HL-60 (cell line): ENCODE measurements around the gene LBX2.

Experiments used
- DNase-seq, 2 experiments: peaks; one replicate each; pipeline ENCODE4 v3.0.0-alpha.2; 2010 to 2020; ENCODE audit warnings: low read depth in 1 of 2, low spot score in 1 of 2
- H3K27ac ChIP-seq: fragments of 250-450 bp; sonication (Bioruptor Pico); replicated peaks from 2 replicates; pipeline ENCODE4 v1.5.1; 2020; ENCODE audit warnings: mild to moderate bottlenecking, moderate library complexity
- H3K27me3 ChIP-seq: fragments of 250-450 bp; sonication (Bioruptor Pico); 2 replicates; pipeline ENCODE4 v1.5.1; 2021; ENCODE audit warnings: mild to moderate bottlenecking, moderate library complexity; ENCODE audit not compliant: insufficient read depth, poor library complexity, severe bottlenecking
- H3K4me3 ChIP-seq: replicated peaks from 2 replicates; pipeline ENCODE4 v1.5.1; 2011; ENCODE audit warnings: mild to moderate bottlenecking, control low read depth, low read length; ENCODE audit not compliant: insufficient read depth
- GABPA ChIP-seq: IDR thresholded peaks from 2 replicates; pipeline ENCODE4 v1.6.1; 2012; ENCODE audit warnings: low read depth
- POLR2AphosphoS5 ChIP-seq: IDR thresholded peaks from 2 replicates; pipeline ENCODE4 v1.6.1; 2012; ENCODE audit warnings: low read depth
- SPI1 ChIP-seq: IDR thresholded peaks from 2 replicates; pipeline ENCODE4 v1.6.1; 2012; ENCODE audit warnings: low read depth, mild to moderate bottlenecking, borderline replicate concordance
- TF ChIP-seq, protein P1 (sequence below): IDR thresholded peaks from one replicate; pipeline ENCODE4 v1.5.1; 2011; ENCODE audit warnings: low read length, control low read depth, inconsistent platforms; ENCODE audit not compliant: insufficient read depth
- TF ChIP-seq, protein P2 (sequence below): IDR thresholded peaks from 2 replicates; pipeline ENCODE4 v1.6.1; 2012; ENCODE audit warnings: low read depth; ENCODE audit not compliant: insufficient replicate concordance

LBX2 gene

GRCh38 chr2:74513605-74514367, 14.4 kb upstream of the LBX2 start:
- H3K27me3 ChIP-seq = peaks cover 63% of the 10 kb centered on the region

DNA sequence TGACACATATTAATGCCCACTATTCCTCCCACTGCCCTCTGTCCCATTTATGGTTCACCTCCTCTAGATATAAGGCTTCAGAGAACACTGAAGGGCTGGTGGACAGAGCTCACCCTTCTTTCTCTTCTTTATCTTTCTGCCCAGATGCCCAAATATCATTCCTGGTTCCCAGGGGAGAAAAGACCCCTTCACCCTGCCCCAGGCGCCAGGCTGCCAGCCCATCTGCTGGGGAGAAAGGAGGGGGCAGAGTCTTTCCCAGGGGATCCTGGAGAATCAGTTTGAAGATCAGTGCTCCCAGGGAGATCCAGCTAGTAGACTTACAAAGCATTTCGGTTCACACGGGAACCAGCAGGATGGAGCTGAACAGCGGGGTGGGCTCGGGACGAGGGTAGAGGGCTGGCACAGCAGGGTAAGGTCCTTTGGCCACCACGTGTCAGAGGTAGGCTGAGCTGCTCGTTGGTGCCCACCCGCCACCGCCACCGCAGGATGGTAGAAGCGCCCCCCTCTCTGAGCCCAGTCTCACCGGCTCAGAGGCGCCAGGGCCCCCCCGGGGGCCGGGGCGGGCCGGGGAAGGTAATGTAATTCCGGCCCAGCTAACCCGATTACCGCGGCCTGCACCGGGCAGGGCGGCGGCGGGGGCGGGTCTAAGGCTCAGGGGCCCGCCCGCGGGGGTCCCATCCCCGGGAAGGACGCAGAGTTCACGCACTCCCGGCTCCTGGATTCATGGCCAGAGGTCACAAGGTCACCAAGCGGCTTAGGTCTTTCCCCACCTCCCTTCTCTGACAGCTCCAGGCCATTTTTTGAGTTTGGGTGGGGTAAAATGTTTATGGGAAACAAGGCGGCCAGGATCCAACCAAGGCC, 13.6 kb upstream of the LBX2 start:
- TF ChIP-seq, protein P1, sequence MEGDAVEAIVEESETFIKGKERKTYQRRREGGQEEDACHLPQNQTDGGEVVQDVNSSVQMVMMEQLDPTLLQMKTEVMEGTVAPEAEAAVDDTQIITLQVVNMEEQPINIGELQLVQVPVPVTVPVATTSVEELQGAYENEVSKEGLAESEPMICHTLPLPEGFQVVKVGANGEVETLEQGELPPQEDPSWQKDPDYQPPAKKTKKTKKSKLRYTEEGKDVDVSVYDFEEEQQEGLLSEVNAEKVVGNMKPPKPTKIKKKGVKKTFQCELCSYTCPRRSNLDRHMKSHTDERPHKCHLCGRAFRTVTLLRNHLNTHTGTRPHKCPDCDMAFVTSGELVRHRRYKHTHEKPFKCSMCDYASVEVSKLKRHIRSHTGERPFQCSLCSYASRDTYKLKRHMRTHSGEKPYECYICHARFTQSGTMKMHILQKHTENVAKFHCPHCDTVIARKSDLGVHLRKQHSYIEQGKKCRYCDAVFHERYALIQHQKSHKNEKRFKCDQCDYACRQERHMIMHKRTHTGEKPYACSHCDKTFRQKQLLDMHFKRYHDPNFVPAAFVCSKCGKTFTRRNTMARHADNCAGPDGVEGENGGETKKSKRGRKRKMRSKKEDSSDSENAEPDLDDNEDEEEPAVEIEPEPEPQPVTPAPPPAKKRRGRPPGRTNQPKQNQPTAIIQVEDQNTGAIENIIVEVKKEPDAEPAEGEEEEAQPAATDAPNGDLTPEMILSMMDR = no peak
- no peak for TF ChIP-seq POLR2AphosphoS5
- TF ChIP-seq SPI1 = no peak
- TF ChIP-seq GABPA = no peak
- TF ChIP-seq, protein P2, sequence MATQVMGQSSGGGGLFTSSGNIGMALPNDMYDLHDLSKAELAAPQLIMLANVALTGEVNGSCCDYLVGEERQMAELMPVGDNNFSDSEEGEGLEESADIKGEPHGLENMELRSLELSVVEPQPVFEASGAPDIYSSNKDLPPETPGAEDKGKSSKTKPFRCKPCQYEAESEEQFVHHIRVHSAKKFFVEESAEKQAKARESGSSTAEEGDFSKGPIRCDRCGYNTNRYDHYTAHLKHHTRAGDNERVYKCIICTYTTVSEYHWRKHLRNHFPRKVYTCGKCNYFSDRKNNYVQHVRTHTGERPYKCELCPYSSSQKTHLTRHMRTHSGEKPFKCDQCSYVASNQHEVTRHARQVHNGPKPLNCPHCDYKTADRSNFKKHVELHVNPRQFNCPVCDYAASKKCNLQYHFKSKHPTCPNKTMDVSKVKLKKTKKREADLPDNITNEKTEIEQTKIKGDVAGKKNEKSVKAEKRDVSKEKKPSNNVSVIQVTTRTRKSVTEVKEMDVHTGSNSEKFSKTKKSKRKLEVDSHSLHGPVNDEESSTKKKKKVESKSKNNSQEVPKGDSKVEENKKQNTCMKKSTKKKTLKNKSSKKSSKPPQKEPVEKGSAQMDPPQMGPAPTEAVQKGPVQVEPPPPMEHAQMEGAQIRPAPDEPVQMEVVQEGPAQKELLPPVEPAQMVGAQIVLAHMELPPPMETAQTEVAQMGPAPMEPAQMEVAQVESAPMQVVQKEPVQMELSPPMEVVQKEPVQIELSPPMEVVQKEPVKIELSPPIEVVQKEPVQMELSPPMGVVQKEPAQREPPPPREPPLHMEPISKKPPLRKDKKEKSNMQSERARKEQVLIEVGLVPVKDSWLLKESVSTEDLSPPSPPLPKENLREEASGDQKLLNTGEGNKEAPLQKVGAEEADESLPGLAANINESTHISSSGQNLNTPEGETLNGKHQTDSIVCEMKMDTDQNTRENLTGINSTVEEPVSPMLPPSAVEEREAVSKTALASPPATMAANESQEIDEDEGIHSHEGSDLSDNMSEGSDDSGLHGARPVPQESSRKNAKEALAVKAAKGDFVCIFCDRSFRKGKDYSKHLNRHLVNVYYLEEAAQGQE = no peak
- H3K27ac ChIP-seq = no peak overlapping the region
- no peak for DNase-seq
- no peak overlapping the region for H3K4me3 ChIP-seq
- H3K27me3 ChIP-seq = peaks cover 59% of the 10 kb centered on the region

More at GRCh38 chr2:74513605-74514367, 14.4 kb upstream of the LBX2 start:
- Histone ChIP-seq H3K4me3 (no peak overlapping the region), H3K27ac (no peak overlapping the region)
- TF ChIP-seq, protein P2 = no peak
- TF ChIP-seq SPI1 (no peak), GABPA (no peak), POLR2AphosphoS5 (no peak)
- TF ChIP-seq, protein P1 = no peak
- DNase-seq = no peak

DNA sequence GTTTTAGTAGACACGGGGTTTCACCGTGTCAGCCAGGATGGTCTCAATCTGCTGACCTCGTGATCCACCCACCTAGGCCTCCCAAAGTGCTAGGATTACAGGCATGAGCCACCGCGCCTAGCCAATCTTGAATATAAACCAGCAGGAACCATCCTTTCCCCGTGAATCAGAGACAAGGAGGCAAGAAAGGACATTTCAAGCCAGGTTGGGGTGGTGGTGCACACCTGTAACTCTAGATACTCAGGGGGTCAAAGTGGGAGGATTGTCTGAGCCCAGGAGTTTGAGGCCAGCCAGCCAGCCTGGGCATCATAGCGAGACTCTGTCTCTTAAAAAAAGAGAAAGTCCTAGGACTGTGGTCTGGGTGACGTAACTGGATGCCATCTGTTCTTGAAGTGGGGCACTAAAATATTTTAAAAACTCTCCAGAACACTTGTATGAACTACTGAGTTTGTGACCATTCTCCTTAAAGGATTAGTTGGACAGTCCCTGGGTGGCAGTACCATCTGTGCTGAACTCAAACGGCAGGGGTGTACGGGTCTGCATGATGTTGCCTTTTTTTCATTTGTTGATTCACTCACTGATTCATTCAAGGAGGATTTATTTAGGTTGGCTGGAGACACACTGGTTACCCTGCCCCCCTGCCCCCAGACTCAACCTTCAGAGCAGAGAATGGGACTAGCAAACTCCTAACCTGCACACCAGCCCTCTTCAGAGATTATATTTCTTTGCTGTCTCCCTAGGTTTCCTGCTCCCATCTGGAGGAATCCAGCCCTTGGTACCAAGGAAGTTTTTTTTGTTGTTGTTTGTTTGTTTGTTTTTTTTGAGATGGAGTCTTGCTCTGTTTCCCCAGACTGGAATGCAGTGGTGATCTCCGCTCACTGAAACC, 11.9 kb upstream of the LBX2 start:
- H3K27ac ChIP-seq = no peak overlapping the region
- H3K27me3 ChIP-seq = peaks cover 44% of the 10 kb centered on the region
- DNase-seq = no peak
- no peak for TF ChIP-seq POLR2AphosphoS5
- no peak for TF ChIP-seq SPI1
- TF ChIP-seq GABPA = no peak
- TF ChIP-seq, protein P2 = no peak
- TF ChIP-seq, protein P1 = no peak
- no peak overlapping the region for H3K4me3 ChIP-seq
